K562 (cell line): ENCODE data around the gene TMEM41A.

ENCODE experiments used
- CTCF ChIP-seq, 3 experiments: IDR thresholded peaks in 2 of 3; conservative IDR thresholded peaks in 1 of 3; 2 replicates each; pipeline ENCODE4 v1.5.1; 2011 to 2012; ENCODE audit warnings: low read length in 3 of 3, mild to moderate bottlenecking in 3 of 3, control low read depth in 2 of 3, improper control_type of control experiment in 1 of 3, inconsistent platforms in 1 of 3, low read depth in 1 of 3, mixed read lengths in 1 of 3, moderate library complexity in 1 of 3; ENCODE audit not compliant: insufficient read depth in 2 of 3
- EZH2 ChIP-seq: IDR thresholded peaks from 2 replicates; pipeline ENCODE4 v1.6.1; 2012; ENCODE audit warnings: low read depth, mild to moderate bottlenecking, inconsistent platforms, low read length, borderline replicate concordance
- FOXP1 ChIP-seq: sonication (generic); formaldehyde crosslinking; IDR thresholded peaks from 2 replicates; pipeline ENCODE4 v1.8.0; 2022; ENCODE audit warnings: mild to moderate bottlenecking, missing genetic modification reagents
- HCFC1 ChIP-seq: IDR thresholded peaks from 2 replicates; pipeline ENCODE4 v1.6.1; 2012; ENCODE audit warnings: low read depth, low read length, improper control_type of control experiment
- IRF2 ChIP-seq: sonication (generic); formaldehyde crosslinking; IDR thresholded peaks from 2 replicates; pipeline ENCODE4 v1.8.1; 2022; ENCODE audit warnings: mild to moderate bottlenecking, missing genetic modification reagents
- NFIX ChIP-seq: fragments of 250-450 bp; sonication (Bioruptor Pico); IDR thresholded peaks from 2 replicates; pipeline ENCODE4 v1.4.0; 2020; ENCODE audit warnings: low read depth, mild to moderate bottlenecking, moderate library complexity
- NR2C2 ChIP-seq, 2 experiments: fragments of 200-800 bp in 1 of 2; sonication (Bioruptor generic) in 1 of 2; sonication (generic) in 1 of 2; formaldehyde crosslinking in 1 of 2; IDR thresholded peaks; 2 replicates each; pipeline versions ENCODE4 v1.6.1 to v1.8.0; 2016 to 2022; ENCODE audit warnings: mild to moderate bottlenecking in 1 of 2, missing compliant biosample characterization in 1 of 2, missing genetic modification characterization in 1 of 2, missing genetic modification reagents in 1 of 2
- PHF20 ChIP-seq: fragments of 450-650 bp; IDR thresholded peaks from 2 replicates; pipeline ENCODE4 v1.6.1; 2018; ENCODE audit not compliant: partially characterized antibody
- POLR2A ChIP-seq: fragments of 450-650 bp; conservative IDR thresholded peaks from 2 replicates; pipeline ENCODE4 v1.6.1; 2016
- RB1 ChIP-seq: fragments of 450-650 bp; IDR thresholded peaks from 2 replicates; pipeline ENCODE4 v1.6.1; 2017; ENCODE audit warnings: low read depth, mild to moderate bottlenecking
- THAP12 ChIP-seq: fragments of 250-450 bp; sonication (Bioruptor Pico); IDR thresholded peaks from 2 replicates; pipeline ENCODE4 v1.9.0; 2021; ENCODE audit warnings: mild to moderate bottlenecking, inconsistent platforms
- ZNF253 ChIP-seq: fragments of 250-450 bp; sonication (Bioruptor Pico); conservative IDR thresholded peaks from 2 replicates; pipeline ENCODE4 v1.6.1; 2021; ENCODE audit warnings: mild to moderate bottlenecking

GRCh38 chr3:185517387-185518130, 18.7 kb upstream of the TMEM41A start:
- TF ChIP-seq PHF20 (no peak), NFIX (CRISPR knock-in tag) (no peak), NR2C2 (CRISPR knock-in tag; IDR thresholded peaks at IDR 0.05) (no peak), NR2C2 (tag; IDR thresholded peaks at IDR 0.05) (no peak), THAP12 (no peak), FOXP1 (CRISPR knock-in tag) (no peak), EZH2 (no peak), RB1 (no peak), CTCF (IDR thresholded peaks at IDR 0.05 in 2 of 3, conservative IDR thresholded peaks at IDR 0.05 in 1 of 3; ENCODE audit: insufficient read depth in 2 of 3, low read depth in 1 of 3, low read length in 3 of 3) (no peak), IRF2 (CRISPR knock-in tag) (no peak), POLR2A (no peak), ZNF253 (no peak), HCFC1 (no peak)
